WTC11 (cell line): Measurements from ENCODE around the gene BCAT1. TPM values are rescaled to one million over a fixed set of nuclear protein-coding genes. Genes with fewer than 3 reads are reported as not detected.
A peak's percentile ranks its signal among the peaks of the same experiment; 100 is the strongest.

Source experiments
- ATAC-seq: fragments of 200-7000 bp; cut with Tn5 transposase; 2 replicates; pipeline ENCODE4 v1.10.0; 2021; ENCODE audit warnings: mild to moderate bottlenecking, moderate library complexity
- CTCF ChIA-PET: fragments of 300-600 bp; sonication (Branson Sonifier 250); formaldehyde crosslinking; loops from one replicate; lab custom pipeline; 2021; ENCODE audit warnings: antibody characterized with exemption; lab: Charles Lee
- POLR2A ChIA-PET: fragments of 350-600 bp; sonication (Branson Sonifier 250); formaldehyde crosslinking; loops from one replicate; lab custom pipeline; 2021; ENCODE audit warnings: antibody characterized with exemption; lab: Charles Lee
- DNase-seq: peaks from one replicate; pipeline ENCODE4 v3.0.0; 2021; ENCODE audit warnings: low spot score
- H3K27ac Mint-ChIP-seq: 2 replicates; pipeline ENCODE4 v1.8.0; 2021; ENCODE audit warnings: mixed read lengths
- H3K27me3 Mint-ChIP-seq: 2 replicates; pipeline ENCODE4 v1.8.0; 2021; ENCODE audit warnings: low read depth, mild to moderate bottlenecking, moderate library complexity, mixed read lengths
- H3K36me3 Mint-ChIP-seq: 2 replicates; pipeline ENCODE4 v1.8.0; 2021; ENCODE audit warnings: mixed read lengths
- H3K4me1 Mint-ChIP-seq: 2 replicates; pipeline ENCODE4 v1.8.0; 2022; ENCODE audit warnings: mixed read lengths
- H3K4me3 Mint-ChIP-seq: 2 replicates; pipeline ENCODE4 v1.8.0; 2021; ENCODE audit warnings: mild to moderate bottlenecking, moderate library complexity, mixed read lengths
- H3K9me3 Mint-ChIP-seq: 2 replicates; pipeline ENCODE4 v1.8.0; 2021; ENCODE audit warnings: mixed read lengths
- CBFB ChIP-seq: sonication (generic); formaldehyde crosslinking; IDR thresholded peaks from 2 replicates; pipeline ENCODE4 v1.8.1; 2022; ENCODE audit warnings: mild to moderate bottlenecking, low read depth, missing genetic modification reagents
- ETV6 ChIP-seq: sonication (generic); formaldehyde crosslinking; IDR thresholded peaks from 2 replicates; pipeline ENCODE4 v1.8.1; 2022; ENCODE audit warnings: mild to moderate bottlenecking, missing genetic modification reagents
- GRHL2 ChIP-seq: fragments of 250-450 bp; sonication (Bioruptor Pico); IDR thresholded peaks from 2 replicates; pipeline ENCODE4 v1.8.0; 2022; ENCODE audit warnings: mild to moderate bottlenecking, moderate library complexity; ENCODE audit not compliant: insufficient replicate concordance, severe bottlenecking
- GTF2I ChIP-seq: fragments of 250-450 bp; sonication (Bioruptor Pico); conservative IDR thresholded peaks from 2 replicates; pipeline ENCODE4 v1.4.0; 2021; ENCODE audit warnings: mild to moderate bottlenecking
- MXD4 ChIP-seq: fragments of 250-450 bp; sonication (Bioruptor Pico); IDR thresholded peaks from 2 replicates; pipeline ENCODE4 v1.8.0; 2021; ENCODE audit warnings: mild to moderate bottlenecking, moderate library complexity, borderline replicate concordance
- SMAD3 ChIP-seq: sonication (generic); formaldehyde crosslinking; IDR thresholded peaks from 2 replicates; pipeline ENCODE4 v1.8.0; 2022; ENCODE audit warnings: missing genetic modification reagents, mild to moderate bottlenecking, borderline replicate concordance
- ZNF219 ChIP-seq: sonication (generic); formaldehyde crosslinking; IDR thresholded peaks from 2 replicates; pipeline ENCODE4 v1.8.0; 2023; ENCODE audit warnings: missing genetic modification reagents, mild to moderate bottlenecking, borderline replicate concordance
- ZNF232 ChIP-seq: sonication (generic); formaldehyde crosslinking; IDR thresholded peaks from 2 replicates; pipeline ENCODE4 v1.8.0; 2022; ENCODE audit warnings: mild to moderate bottlenecking, missing genetic modification reagents
- total RNA-seq: library from RNA; stranded (reverse); gene quantifications from 3 replicates; pipeline ENCODE4 v1.2.3, GENCODE V29; 2021
- TF ChIP-seq, protein P1 (sequence below): sonication (generic); formaldehyde crosslinking; IDR thresholded peaks from 2 replicates; pipeline ENCODE4 v1.8.1; 2023; ENCODE audit warnings: mild to moderate bottlenecking, missing genetic modification reagents
- TF ChIP-seq, protein P2 (sequence below): fragments of 250-450 bp; sonication (Bioruptor Pico); IDR thresholded peaks from 2 replicates; pipeline ENCODE4 v1.9.0; 2021; ENCODE audit warnings: mild to moderate bottlenecking, borderline replicate concordance
- TF ChIP-seq, protein P3 (sequence below): sonication (generic); formaldehyde crosslinking; conservative IDR thresholded peaks from 2 replicates; pipeline ENCODE4 v1.8.1; 2023; ENCODE audit warnings: mild to moderate bottlenecking, low read depth, missing genetic modification reagents, moderate library complexity
- TF ChIP-seq, protein P4 (sequence below): fragments of 250-450 bp; sonication (Bioruptor Pico); IDR thresholded peaks from 2 replicates; pipeline ENCODE4 v1.8.0; 2021; ENCODE audit warnings: mild to moderate bottlenecking
- TF ChIP-seq, protein P5 (sequence below): fragments of 250-450 bp; sonication (Bioruptor Pico); IDR thresholded peaks from 2 replicates; pipeline ENCODE4 v2.1.2; 2022; ENCODE audit warnings: mild to moderate bottlenecking, moderate library complexity
- TF ChIP-seq, protein P6 (sequence below): sonication (generic); formaldehyde crosslinking; IDR thresholded peaks from 2 replicates; pipeline ENCODE4 v1.8.0; 2022; ENCODE audit warnings: mild to moderate bottlenecking, missing genetic modification reagents

The BCAT1 gene
- total RNA-seq, 1 experiment from 2014 or later, result 267 TPM

DNA sequence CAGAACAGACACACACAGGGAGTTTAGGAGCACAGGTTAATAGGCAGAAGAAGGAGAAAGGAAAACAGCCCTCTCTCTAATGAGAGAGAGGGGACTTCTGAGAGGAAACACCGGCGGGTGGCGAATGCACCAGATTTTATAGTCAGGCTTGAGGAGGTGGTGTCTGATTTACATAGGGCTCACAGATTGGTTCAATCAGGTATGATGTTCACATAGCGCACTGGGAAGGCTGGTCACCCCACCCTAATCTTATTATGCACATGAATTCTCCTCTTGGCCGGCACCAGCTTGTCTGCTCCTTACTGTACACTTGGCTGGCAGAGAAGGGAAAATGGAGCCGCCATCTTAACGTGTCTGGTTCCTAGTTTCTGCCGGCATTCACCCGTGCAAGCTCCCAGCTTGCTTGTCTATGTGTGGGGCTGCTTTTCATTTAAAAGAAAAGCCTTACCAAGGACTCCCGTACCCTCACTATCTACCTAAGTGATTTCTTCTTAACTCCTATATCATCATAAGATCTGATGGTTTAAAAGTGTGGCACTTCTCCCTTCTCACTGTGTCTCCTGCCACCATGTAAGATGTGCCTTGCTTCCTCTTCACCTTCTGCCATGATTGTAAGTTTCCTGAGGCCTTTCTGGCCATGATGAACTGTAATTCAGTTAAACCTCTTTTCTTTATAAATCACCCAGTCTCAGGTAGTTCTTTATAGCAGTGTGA is 15.1 kb downstream of the BCAT1 start (continued):
- TF ChIP-seq, protein P1, sequence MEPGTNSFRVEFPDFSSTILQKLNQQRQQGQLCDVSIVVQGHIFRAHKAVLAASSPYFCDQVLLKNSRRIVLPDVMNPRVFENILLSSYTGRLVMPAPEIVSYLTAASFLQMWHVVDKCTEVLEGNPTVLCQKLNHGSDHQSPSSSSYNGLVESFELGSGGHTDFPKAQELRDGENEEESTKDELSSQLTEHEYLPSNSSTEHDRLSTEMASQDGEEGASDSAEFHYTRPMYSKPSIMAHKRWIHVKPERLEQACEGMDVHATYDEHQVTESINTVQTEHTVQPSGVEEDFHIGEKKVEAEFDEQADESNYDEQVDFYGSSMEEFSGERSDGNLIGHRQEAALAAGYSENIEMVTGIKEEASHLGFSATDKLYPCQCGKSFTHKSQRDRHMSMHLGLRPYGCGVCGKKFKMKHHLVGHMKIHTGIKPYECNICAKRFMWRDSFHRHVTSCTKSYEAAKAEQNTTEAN (CRISPR knock-in tag), result no peak
- TF ChIP-seq, all 79 proteins: peak for 0

DNA sequence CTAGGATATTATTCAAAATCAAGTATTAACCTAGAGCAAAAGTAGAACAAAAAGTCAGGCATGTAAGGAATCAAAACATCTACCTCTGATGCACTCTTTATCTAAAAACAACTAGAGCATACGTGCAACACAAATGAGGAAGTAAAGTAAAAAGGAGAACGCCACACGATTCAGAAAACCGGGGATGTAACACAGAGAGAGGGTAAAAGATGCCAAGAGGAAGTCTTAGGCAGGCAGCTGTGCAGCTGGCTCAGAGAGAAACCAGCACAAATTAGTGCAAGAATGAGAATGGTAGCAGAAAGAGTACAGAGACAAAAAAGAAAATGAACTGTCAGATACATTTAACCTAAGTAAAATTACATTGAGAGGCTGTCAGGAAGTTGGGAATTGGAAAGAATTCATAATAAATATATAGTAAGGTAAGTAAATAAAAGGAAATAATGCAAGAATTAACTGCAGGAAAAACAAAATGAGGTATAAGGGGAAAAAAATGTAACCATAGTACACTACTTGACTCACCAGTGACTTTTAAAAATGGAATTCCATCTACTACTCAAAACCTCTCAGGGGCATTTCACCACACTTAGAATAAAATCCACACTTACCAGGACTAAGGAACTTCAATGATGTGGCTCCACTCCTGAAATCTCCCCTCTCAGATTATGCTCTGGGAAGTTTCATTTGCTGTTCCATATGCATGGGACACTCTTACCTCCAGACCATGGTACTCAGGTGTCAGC is 17.1 kb downstream of the BCAT1 start:
- no peak for DNase-seq
- ChIA-PET CTCF (no interaction called here), POLR2A (no interaction called here)
- Mint-ChIP-seq H3K9me3 (peaks cover 20% of the 10 kb centered on the region), H3K27ac (peak overlapping the region; percentile 24; the same call in 1 of the 2 replicates), H3K36me3 (peaks cover 37% of the 10 kb centered on the region), H3K27me3 (no peaks in the 10 kb centered on the region), H3K4me3 (no peak overlapping the region), H3K4me1 (peaks cover 59% of the 10 kb centered on the region)
- TF ChIP-seq, protein P2, sequence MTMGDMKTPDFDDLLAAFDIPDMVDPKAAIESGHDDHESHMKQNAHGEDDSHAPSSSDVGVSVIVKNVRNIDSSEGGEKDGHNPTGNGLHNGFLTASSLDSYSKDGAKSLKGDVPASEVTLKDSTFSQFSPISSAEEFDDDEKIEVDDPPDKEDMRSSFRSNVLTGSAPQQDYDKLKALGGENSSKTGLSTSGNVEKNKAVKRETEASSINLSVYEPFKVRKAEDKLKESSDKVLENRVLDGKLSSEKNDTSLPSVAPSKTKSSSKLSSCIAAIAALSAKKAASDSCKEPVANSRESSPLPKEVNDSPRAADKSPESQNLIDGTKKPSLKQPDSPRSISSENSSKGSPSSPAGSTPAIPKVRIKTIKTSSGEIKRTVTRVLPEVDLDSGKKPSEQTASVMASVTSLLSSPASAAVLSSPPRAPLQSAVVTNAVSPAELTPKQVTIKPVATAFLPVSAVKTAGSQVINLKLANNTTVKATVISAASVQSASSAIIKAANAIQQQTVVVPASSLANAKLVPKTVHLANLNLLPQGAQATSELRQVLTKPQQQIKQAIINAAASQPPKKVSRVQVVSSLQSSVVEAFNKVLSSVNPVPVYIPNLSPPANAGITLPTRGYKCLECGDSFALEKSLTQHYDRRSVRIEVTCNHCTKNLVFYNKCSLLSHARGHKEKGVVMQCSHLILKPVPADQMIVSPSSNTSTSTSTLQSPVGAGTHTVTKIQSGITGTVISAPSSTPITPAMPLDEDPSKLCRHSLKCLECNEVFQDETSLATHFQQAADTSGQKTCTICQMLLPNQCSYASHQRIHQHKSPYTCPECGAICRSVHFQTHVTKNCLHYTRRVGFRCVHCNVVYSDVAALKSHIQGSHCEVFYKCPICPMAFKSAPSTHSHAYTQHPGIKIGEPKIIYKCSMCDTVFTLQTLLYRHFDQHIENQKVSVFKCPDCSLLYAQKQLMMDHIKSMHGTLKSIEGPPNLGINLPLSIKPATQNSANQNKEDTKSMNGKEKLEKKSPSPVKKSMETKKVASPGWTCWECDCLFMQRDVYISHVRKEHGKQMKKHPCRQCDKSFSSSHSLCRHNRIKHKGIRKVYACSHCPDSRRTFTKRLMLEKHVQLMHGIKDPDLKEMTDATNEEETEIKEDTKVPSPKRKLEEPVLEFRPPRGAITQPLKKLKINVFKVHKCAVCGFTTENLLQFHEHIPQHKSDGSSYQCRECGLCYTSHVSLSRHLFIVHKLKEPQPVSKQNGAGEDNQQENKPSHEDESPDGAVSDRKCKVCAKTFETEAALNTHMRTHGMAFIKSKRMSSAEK, result no peak
- TF ChIP-seq, protein P3, sequence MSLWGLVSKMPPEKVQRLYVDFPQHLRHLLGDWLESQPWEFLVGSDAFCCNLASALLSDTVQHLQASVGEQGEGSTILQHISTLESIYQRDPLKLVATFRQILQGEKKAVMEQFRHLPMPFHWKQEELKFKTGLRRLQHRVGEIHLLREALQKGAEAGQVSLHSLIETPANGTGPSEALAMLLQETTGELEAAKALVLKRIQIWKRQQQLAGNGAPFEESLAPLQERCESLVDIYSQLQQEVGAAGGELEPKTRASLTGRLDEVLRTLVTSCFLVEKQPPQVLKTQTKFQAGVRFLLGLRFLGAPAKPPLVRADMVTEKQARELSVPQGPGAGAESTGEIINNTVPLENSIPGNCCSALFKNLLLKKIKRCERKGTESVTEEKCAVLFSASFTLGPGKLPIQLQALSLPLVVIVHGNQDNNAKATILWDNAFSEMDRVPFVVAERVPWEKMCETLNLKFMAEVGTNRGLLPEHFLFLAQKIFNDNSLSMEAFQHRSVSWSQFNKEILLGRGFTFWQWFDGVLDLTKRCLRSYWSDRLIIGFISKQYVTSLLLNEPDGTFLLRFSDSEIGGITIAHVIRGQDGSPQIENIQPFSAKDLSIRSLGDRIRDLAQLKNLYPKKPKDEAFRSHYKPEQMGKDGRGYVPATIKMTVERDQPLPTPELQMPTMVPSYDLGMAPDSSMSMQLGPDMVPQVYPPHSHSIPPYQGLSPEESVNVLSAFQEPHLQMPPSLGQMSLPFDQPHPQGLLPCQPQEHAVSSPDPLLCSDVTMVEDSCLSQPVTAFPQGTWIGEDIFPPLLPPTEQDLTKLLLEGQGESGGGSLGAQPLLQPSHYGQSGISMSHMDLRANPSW (CRISPR knock-in tag), result no peak
- TF ChIP-seq GTF2I (CRISPR knock-in tag) (no peak), MXD4 (CRISPR knock-in tag) (no peak), SMAD3 (CRISPR knock-in tag) (no peak)
- ATAC-seq, result no peak

DNA sequence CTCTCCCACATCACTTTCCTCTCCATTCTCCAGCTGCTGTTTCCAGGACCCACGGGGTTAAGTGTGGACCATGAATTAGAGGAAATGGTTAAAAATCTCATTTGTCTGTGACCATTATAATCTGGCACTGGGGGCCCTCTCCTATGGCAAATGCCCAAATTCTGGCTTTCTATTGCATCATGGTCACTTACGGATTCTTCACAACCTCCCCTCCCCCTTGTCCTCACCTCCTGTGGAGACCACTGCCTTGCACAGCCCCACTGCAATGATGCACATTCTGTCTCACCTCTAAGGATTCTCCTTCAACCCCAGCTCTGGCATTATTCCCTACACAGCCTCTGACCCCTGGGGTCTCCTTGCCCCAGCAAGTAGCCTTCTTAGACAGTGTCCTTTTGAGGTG is 18.9 kb downstream of the BCAT1 start:
- Mint-ChIP-seq H3K27ac (peak overlapping the region; percentile 66), H3K4me3 (no peak overlapping the region), H3K36me3 (peaks cover 49% of the 10 kb centered on the region), H3K27me3 (no peaks in the 10 kb centered on the region), H3K4me1 (peaks cover 62% of the 10 kb centered on the region), H3K9me3 (peaks cover 25% of the 10 kb centered on the region)
- DNase-seq (no peak), ATAC-seq (peak; percentile 27)
- ChIA-PET CTCF (no interaction called here), POLR2A (interaction anchor here (0.9 to 1.4 kb wide), 2 partner anchors 11 to 17 kb away, joined by 3 to 8 read pairs; no protein-coding TSS in a partner anchor)
- TF ChIP-seq, protein P4, sequence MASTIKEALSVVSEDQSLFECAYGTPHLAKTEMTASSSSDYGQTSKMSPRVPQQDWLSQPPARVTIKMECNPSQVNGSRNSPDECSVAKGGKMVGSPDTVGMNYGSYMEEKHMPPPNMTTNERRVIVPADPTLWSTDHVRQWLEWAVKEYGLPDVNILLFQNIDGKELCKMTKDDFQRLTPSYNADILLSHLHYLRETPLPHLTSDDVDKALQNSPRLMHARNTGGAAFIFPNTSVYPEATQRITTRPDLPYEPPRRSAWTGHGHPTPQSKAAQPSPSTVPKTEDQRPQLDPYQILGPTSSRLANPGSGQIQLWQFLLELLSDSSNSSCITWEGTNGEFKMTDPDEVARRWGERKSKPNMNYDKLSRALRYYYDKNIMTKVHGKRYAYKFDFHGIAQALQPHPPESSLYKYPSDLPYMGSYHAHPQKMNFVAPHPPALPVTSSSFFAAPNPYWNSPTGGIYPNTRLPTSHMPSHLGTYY (CRISPR knock-in tag), result no peak
- TF ChIP-seq ZNF232 (CRISPR knock-in tag) (no peak), CBFB (CRISPR knock-in tag) (no peak), ZNF219 (CRISPR knock-in tag) (no peak), ETV6 (CRISPR knock-in tag) (no peak), GRHL2 (CRISPR knock-in tag) (no peak)
- TF ChIP-seq, protein P5, sequence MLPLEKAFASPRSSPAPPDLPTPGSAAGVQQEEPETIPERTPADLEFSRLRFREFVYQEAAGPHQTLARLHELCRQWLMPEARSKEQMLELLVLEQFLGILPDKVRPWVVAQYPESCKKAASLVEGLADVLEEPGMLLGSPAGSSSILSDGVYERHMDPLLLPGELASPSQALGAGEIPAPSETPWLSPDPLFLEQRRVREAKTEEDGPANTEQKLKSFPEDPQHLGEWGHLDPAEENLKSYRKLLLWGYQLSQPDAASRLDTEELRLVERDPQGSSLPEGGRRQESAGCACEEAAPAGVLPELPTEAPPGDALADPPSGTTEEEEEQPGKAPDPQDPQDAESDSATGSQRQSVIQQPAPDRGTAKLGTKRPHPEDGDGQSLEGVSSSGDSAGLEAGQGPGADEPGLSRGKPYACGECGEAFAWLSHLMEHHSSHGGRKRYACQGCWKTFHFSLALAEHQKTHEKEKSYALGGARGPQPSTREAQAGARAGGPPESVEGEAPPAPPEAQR (CRISPR knock-in tag), result no peak
- TF ChIP-seq, protein P3 (CRISPR knock-in tag), result no peak
- TF ChIP-seq, protein P6, sequence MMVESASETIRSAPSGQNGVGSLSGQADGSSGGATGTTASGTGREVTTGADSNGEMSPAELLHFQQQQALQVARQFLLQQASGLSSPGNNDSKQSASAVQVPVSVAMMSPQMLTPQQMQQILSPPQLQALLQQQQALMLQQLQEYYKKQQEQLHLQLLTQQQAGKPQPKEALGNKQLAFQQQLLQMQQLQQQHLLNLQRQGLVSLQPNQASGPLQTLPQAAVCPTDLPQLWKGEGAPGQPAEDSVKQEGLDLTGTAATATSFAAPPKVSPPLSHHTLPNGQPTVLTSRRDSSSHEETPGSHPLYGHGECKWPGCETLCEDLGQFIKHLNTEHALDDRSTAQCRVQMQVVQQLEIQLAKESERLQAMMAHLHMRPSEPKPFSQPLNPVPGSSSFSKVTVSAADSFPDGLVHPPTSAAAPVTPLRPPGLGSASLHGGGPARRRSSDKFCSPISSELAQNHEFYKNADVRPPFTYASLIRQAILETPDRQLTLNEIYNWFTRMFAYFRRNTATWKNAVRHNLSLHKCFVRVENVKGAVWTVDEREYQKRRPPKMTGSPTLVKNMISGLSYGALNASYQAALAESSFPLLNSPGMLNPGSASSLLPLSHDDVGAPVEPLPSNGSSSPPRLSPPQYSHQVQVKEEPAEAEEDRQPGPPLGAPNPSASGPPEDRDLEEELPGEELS, result no peak
